GM12878 (cell line): ENCODE results near the gene TRDN. TPM values are rescaled to one million over a fixed set of nuclear protein-coding genes. Genes with fewer than 3 reads are reported as not detected.

Experiments used
- ATAC-seq: fragments of 200-7000 bp; cut with Tn5 transposase; 3 replicates; pipeline ENCODE4 v1.9.1; 2020; ENCODE audit warnings: mild to moderate bottlenecking, moderate library complexity
- BruUV-seq: library from RNA; stranded (reverse); fragments of 400-500 nt; replicated peaks from 2 replicates; lab custom pipeline; 2021; lab: Mats Ljungman, UMichigan
- CTCF ChIA-PET: fragments of 300-600 bp; sonication (Branson Sonifier 250); formaldehyde crosslinking; extraction: SDS; loops from one replicate; lab custom pipeline; 2021; ENCODE audit warnings: inconsistent platforms; lab: Yijun Ruan, JAX
- POLR2A ChIA-PET: fragments of 350-600 bp; formaldehyde crosslinking; extraction: SDS; loops from one replicate; lab custom pipeline; 2021; ENCODE audit warnings: inconsistent platforms; lab: Charles Lee
- RAD21 ChIA-PET: fragments of 300-600 bp; sonication (Branson Sonifier 250); formaldehyde crosslinking; loops from one replicate; lab custom pipeline; 2023; ENCODE audit warnings: antibody characterized with exemption; ENCODE audit not compliant: unreplicated experiment; lab: Charles Lee
- SMC1A ChIA-PET: fragments of 300-600 bp; sonication (Branson Sonifier 250); formaldehyde crosslinking; loops from one replicate; lab custom pipeline; 2023; ENCODE audit not compliant: unreplicated experiment, uncharacterized antibody; lab: Charles Lee
- DNase-seq: peaks from one replicate; pipeline ENCODE4 v3.0.0-alpha.2; 2011; ENCODE audit warnings: low read depth, low spot score
- FAIRE-seq: peaks from 3 replicates; lab custom pipeline; 2011; peaks lifted over from hg19 to GRCh38; lab: Jason Lieb, UNC
- H2AFZ ChIP-seq: 2 replicates; pipeline ENCODE4 v1.6.0; 2011; ENCODE audit warnings: low read depth, low read length, control low read depth; ENCODE audit not compliant: control insufficient read depth
- H3K27ac ChIP-seq: 2 replicates; pipeline ENCODE4 v1.5.1; 2011; ENCODE audit warnings: control low read depth; ENCODE audit not compliant: control insufficient read depth, insufficient read depth
- H3K27me3 ChIP-seq, 2 experiments: replicated peaks in 1 of 2; 2 replicates each; pipeline versions ENCODE4 v1.6.0 to v1.6.1; 2011; ENCODE audit warnings: low read length in 1 of 2; ENCODE audit not compliant: control insufficient read depth in 2 of 2, insufficient read depth in 2 of 2
- H3K36me3 ChIP-seq, 2 experiments: 2 replicates each; pipeline ENCODE4 v1.5.1; 2011; ENCODE audit warnings: low read length in 1 of 2; ENCODE audit not compliant: control insufficient read depth in 2 of 2, insufficient read depth in 2 of 2
- H3K4me1 ChIP-seq: 2 replicates; pipeline ENCODE4 v1.6.1; 2011; ENCODE audit warnings: mild to moderate bottlenecking, low read length, moderate library complexity, mixed read lengths; ENCODE audit not compliant: control insufficient read depth, insufficient read depth
- H3K4me2 ChIP-seq: 2 replicates; pipeline ENCODE4 v1.6.0; 2011; ENCODE audit warnings: control low read depth; ENCODE audit not compliant: control insufficient read depth, insufficient read depth
- H3K4me3 ChIP-seq: fragments of 200-600 bp; sonication (generic); 2 replicates; pipeline ENCODE4 v1.5.1; 2016
- H3K79me2 ChIP-seq: 2 replicates; pipeline ENCODE4 v1.6.0; 2011; ENCODE audit warnings: low read length; ENCODE audit not compliant: control insufficient read depth, insufficient read depth
- H3K9ac ChIP-seq: 2 replicates; pipeline ENCODE4 v1.8.0; 2011; ENCODE audit warnings: low read length, control low read depth, mixed read lengths; ENCODE audit not compliant: control insufficient read depth, insufficient read depth
- H3K9me3 ChIP-seq: replicated peaks from 3 replicates; pipeline ENCODE4 v1.5.1; 2011; ENCODE audit warnings: mild to moderate bottlenecking, low read length; ENCODE audit not compliant: control insufficient read depth, insufficient read depth
- H4K20me1 ChIP-seq: 2 replicates; pipeline ENCODE4 v1.6.0; 2011; ENCODE audit not compliant: control insufficient read depth, insufficient read depth
- ESRRA ChIP-seq: IDR thresholded peaks from 2 replicates; pipeline ENCODE4 v1.6.1; 2012; ENCODE audit warnings: mild to moderate bottlenecking, low read length, improper control_type of control experiment
- MTA2 ChIP-seq: fragments of 450-650 bp; IDR thresholded peaks from 2 replicates; pipeline ENCODE4 v1.6.1; 2016; ENCODE audit warnings: low read depth, mild to moderate bottlenecking, moderate library complexity
- PAX5 ChIP-seq: IDR thresholded peaks from 2 replicates; pipeline ENCODE4 v1.6.1; 2011; ENCODE audit warnings: low read depth, low read length, borderline replicate concordance
- PKNOX1 ChIP-seq: fragments of 450-650 bp; IDR thresholded peaks from 2 replicates; pipeline ENCODE4 v1.6.1; 2016; ENCODE audit warnings: mild to moderate bottlenecking
- ZNF622 ChIP-seq: fragments of 450-650 bp; IDR thresholded peaks from 2 replicates; pipeline ENCODE4 v1.6.1; 2017; ENCODE audit warnings: mild to moderate bottlenecking, inconsistent platforms
- WGBS: methylation state at CpG from one replicate; pipeline ENCODE4 v1.1.6; 2016; ENCODE audit warnings: low lambda C conversion rate; ENCODE audit not compliant: insufficient replicate concordance, insufficient coverage; ENCODE audit errors: missing lambda C conversion rate; 5-methylcytosine and 5-hydroxymethylcytosine counted together
- in situ Hi-C: fragments of 300-500 bp; cut with MboI; formaldehyde crosslinking; loops from 9 replicates; pipeline ENCODE4 v1.14.3; 2018; ENCODE audit warnings: mixed read lengths
- intact Hi-C: fragments of 100-400 bp; cut with micrococcal nuclease; formaldehyde crosslinking; loops from one replicate; pipeline ENCODE4 v1.14.2; 2022; ENCODE audit not compliant: unreplicated experiment
- polyA plus RNA-seq, 11 experiments: library from polyadenylated mRNA; depleted of rRNA in 4 of 11; unstranded in 6 of 11; stranded (reverse) in 5 of 11; fragments of >200 nt; fragmentation: Nextera tagmentation in 4 of 11; fragmentation: Illumina TruSeq in 1 of 11; extraction: Ambion mirVana in 4 of 11; extraction: Trizol in 1 of 11; gene quantifications; 1 replicate in 1 of 11; 2 replicates in 10 of 11; pipeline versions ENCODE4 v1.2.1 to v1.2.3, GENCODE V29; 2011 to 2016; ENCODE audit warnings: inconsistent platforms in 2 of 11, missing spikeins in 2 of 11, low read depth in 1 of 11
- total RNA-seq, 4 experiments: library from RNA; depleted of rRNA in 3 of 4; stranded (reverse); fragments of >200 nt in 3 of 4; fragmentation: Illumina TruSeq in 1 of 4; extraction: Trizol in 1 of 4; gene quantifications; 2 replicates each; pipeline versions ENCODE4 v1.2.1 to v1.2.3, GENCODE V29; 2013 to 2021

TRDN gene
- total and polyA plus RNA-seq, 10 of the 15 experiments (the other 5 are each of a cell fraction or from before 2014, with no cell fraction given): not detected

DNA sequence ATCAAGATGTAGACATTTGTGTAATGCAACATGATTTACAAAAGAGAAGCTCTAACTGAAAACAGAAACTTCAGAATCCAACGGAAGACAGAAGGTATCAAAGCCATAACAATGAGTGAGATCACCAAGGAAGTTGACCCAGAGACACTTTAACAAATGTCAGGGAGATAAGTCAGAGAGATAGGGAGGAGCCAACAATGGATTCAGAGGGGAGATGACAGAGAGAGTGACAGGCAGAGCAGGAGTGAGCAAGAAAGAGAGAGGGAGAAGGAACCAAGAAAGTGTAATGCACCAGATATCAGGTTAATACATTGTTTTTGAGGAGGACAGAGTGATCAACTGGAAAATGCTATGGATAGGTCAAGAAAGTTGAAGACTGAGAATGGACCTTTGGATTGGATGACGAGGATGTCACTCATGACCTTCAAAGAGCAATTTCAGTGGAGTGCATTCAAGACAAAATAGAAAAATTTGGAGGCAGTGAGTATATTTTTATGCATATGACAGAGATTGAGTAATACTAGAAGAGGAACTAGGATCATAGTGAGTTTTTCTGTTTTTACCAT, 86.6 kb downstream of the TRDN start:
- no TSS peak for BruUV-seq
- H3K4me3 ChIP-seq: no peak overlapping the region
- CTCF ChIA-PET: no interaction called here
- H3K36me3 ChIP-seq: no peaks in the 10 kb centered on the region
- ATAC-seq (no peak), DNase-seq (no peak), FAIRE-seq (no peak)
- no peak overlapping the region for H3K4me2 ChIP-seq
- H3K9me3 ChIP-seq: no peaks in the 10 kb centered on the region
- H3K4me1 ChIP-seq: no peaks in the 10 kb centered on the region
- WGBS: 12% methylated on average over 2 of the region's 2 CpGs
- no peak overlapping the region for H3K9ac ChIP-seq
- no peaks in the 10 kb centered on the region for H4K20me1 ChIP-seq
- no peak overlapping the region for H3K27ac ChIP-seq
- RAD21 ChIA-PET: no interaction called here
- no peaks in the 10 kb centered on the region for H3K79me2 ChIP-seq
- H3K27me3 ChIP-seq: no peaks in the 10 kb centered on the region
- in situ Hi-C loops: no loop called here
- POLR2A ChIA-PET: no interaction called here
- no peak overlapping the region for H2AFZ ChIP-seq
- TF ChIP-seq PAX5 (no peak), ZNF622 (no peak), PKNOX1 (peak; percentile 81), MTA2 (no peak)
- SMC1A ChIA-PET: no interaction called here
- intact Hi-C loops: no loop called here

GRCh38 chr6:123549476-123549875, 87.3 kb downstream of the TRDN start:
- no peaks in the 10 kb centered on the region for H3K27me3 ChIP-seq
- BruUV-seq: no TSS peak
- no peak for ATAC-seq
- FAIRE-seq: no peak
- TF ChIP-seq ESRRA: no peak
- ChIA-PET SMC1A (no interaction called here), CTCF (no interaction called here), RAD21 (no interaction called here), POLR2A (no interaction called here)
- DNase-seq: no peak
- H3K4me3 ChIP-seq: no peak overlapping the region
- no peaks in the 10 kb centered on the region for H4K20me1 ChIP-seq
- no peak overlapping the region for H3K27ac ChIP-seq
- H2AFZ ChIP-seq: no peak overlapping the region
- no peak overlapping the region for H3K9ac ChIP-seq
- H3K79me2 ChIP-seq: no peaks in the 10 kb centered on the region
- no peaks in the 10 kb centered on the region for H3K4me1 ChIP-seq
- no peaks in the 10 kb centered on the region for H3K36me3 ChIP-seq
- in situ Hi-C loops (no loop called here), intact Hi-C loops (no loop called here)
- no peak overlapping the region for H3K4me2 ChIP-seq
- H3K9me3 ChIP-seq: no peaks in the 10 kb centered on the region
